Neural cell (in vitro differentiated cells): ENCODE results near the gene TXK. TPM values are rescaled to one million over a fixed set of nuclear protein-coding genes. Genes with fewer than 3 reads are reported as not detected.
"Not testable (repeated sequence)": the region's sequence is repeated elsewhere in the genome, so short reads cannot be mapped to it uniquely, and the experiment has no call there.

Experiments used
- H2AFZ ChIP-seq: fragments of 200-600, 300-800 bp; sonication (generic), shearing (Covaris generic); 2 replicates; pipeline ENCODE4 v1.6.0; 2014; ENCODE audit warnings: low read depth, mild to moderate bottlenecking, antibody characterized with exemption, low read length, moderate library complexity
- H3F3A ChIP-seq: fragments of 200-600 bp; shearing (Covaris generic); 2 replicates; pipeline ENCODE4 v1.6.1; 2016; ENCODE audit warnings: mild to moderate bottlenecking, moderate library complexity, mixed read lengths, antibody characterized with exemption, low read length; ENCODE audit not compliant: insufficient read depth, poor library complexity, severe bottlenecking
- H3K27ac ChIP-seq: fragments of 200-600, 300-800 bp; sonication (generic), shearing (Covaris generic); 2 replicates; pipeline ENCODE4 v1.5.1; 2014; ENCODE audit warnings: mild to moderate bottlenecking, low read length, moderate library complexity
- H3K27me3 ChIP-seq: fragments of 300-800, 200-600 bp; sonication (generic), shearing (Covaris generic); 2 replicates; pipeline ENCODE4 v1.6.0; 2014; ENCODE audit warnings: mild to moderate bottlenecking, low read depth, low read length, moderate library complexity; ENCODE audit not compliant: insufficient read depth
- H3K36me3 ChIP-seq: fragments of 300-800, 200-600 bp; sonication (generic), shearing (Covaris generic); 2 replicates; pipeline ENCODE4 v1.5.1; 2014; ENCODE audit warnings: mild to moderate bottlenecking, antibody characterized with exemption, low read length, moderate library complexity; ENCODE audit not compliant: insufficient read depth
- H3K4me2 ChIP-seq: fragments of 300-800, 200-600 bp; sonication (generic), shearing (Covaris generic); 2 replicates; pipeline ENCODE4 v1.6.0; 2014; ENCODE audit warnings: mild to moderate bottlenecking, low read length
- H3K4me3 ChIP-seq: fragments of 300-800, 200-600 bp; sonication (generic), shearing (Covaris generic); 2 replicates; pipeline ENCODE4 v1.5.1; 2014; ENCODE audit warnings: mild to moderate bottlenecking, low read length, moderate library complexity
- H3K79me2 ChIP-seq: fragments of 200-600 bp; shearing (Covaris generic); replicated peaks from 2 replicates; pipeline ENCODE4 v1.6.0; 2014; ENCODE audit warnings: mild to moderate bottlenecking, low read length, moderate library complexity; ENCODE audit not compliant: insufficient read depth
- H3K9ac ChIP-seq: fragments of 300-800, 200-600 bp; sonication (generic), shearing (Covaris generic); 2 replicates; pipeline ENCODE4 v1.6.1; 2016; ENCODE audit warnings: mild to moderate bottlenecking, low read length, mixed read lengths
- H3K9me2 ChIP-seq: fragments of 200-600 bp; shearing (Covaris generic); 2 replicates; pipeline ENCODE4 v1.6.1; 2016; ENCODE audit warnings: mild to moderate bottlenecking, low read length, mixed read lengths; ENCODE audit not compliant: insufficient read depth
- H3K9me3 ChIP-seq: fragments of 200-600, 300-800 bp; sonication (generic), shearing (Covaris generic); 2 replicates; pipeline ENCODE4 v1.6.1; 2016; ENCODE audit warnings: mild to moderate bottlenecking, mixed run types, low read length, moderate library complexity, mixed read lengths
- H4K20me1 ChIP-seq: fragments of 200-600 bp; shearing (Covaris generic); 2 replicates; pipeline ENCODE4 v1.6.1; 2016; ENCODE audit warnings: mild to moderate bottlenecking, mixed run types; ENCODE audit not compliant: insufficient read depth
- CTCF ChIP-seq: fragments of 450-650 bp; IDR thresholded peaks from 2 replicates; pipeline ENCODE4 v1.5.1; 2014; ENCODE audit warnings: antibody characterized with exemption, mild to moderate bottlenecking, moderate library complexity; ENCODE audit not compliant: poor library complexity, severe bottlenecking
- EP300 ChIP-seq: fragments of 450-650 bp; conservative IDR thresholded peaks from 2 replicates; pipeline ENCODE4 v1.6.1; 2014; ENCODE audit warnings: antibody characterized with exemption, mild to moderate bottlenecking, moderate library complexity; ENCODE audit not compliant: poor library complexity, severe bottlenecking
- EZH2 ChIP-seq: fragments of 200-600, 300-800 bp; shearing (Covaris generic), sonication (generic); IDR thresholded peaks from 2 replicates; pipeline ENCODE4 v1.6.1; 2014; ENCODE audit warnings: antibody characterized with exemption, low read length, borderline replicate concordance, mild to moderate bottlenecking; ENCODE audit not compliant: insufficient read depth, poor library complexity, severe bottlenecking
- MXI1 ChIP-seq: fragments of 450-650 bp; conservative IDR thresholded peaks from 2 replicates; pipeline ENCODE4 v1.6.1; 2014; ENCODE audit warnings: antibody characterized with exemption, mild to moderate bottlenecking; ENCODE audit not compliant: poor library complexity, severe bottlenecking
- POLR2AphosphoS5 ChIP-seq: IDR thresholded peaks from 2 replicates; pipeline ENCODE4 v1.6.1; 2012
- RAD21 ChIP-seq: fragments of 450-650 bp; conservative IDR thresholded peaks from 2 replicates; pipeline ENCODE4 v1.6.1; 2014; ENCODE audit warnings: antibody characterized with exemption, mild to moderate bottlenecking, moderate library complexity
- REST ChIP-seq: IDR thresholded peaks from 2 replicates; pipeline ENCODE4 v1.6.1; 2012; ENCODE audit warnings: borderline replicate concordance
- SMC3 ChIP-seq: fragments of 450-650 bp; conservative IDR thresholded peaks from 2 replicates; pipeline ENCODE4 v1.6.1; 2014; ENCODE audit warnings: antibody characterized with exemption, mild to moderate bottlenecking, moderate library complexity; ENCODE audit not compliant: poor library complexity
- TAF1 ChIP-seq: IDR thresholded peaks from 2 replicates; pipeline ENCODE4 v1.6.1; 2012; ENCODE audit warnings: low read depth
- polyA plus RNA-seq: library from polyadenylated mRNA; depleted of rRNA; stranded (reverse); fragments of >200 nt; gene quantifications from 2 replicates; pipeline ENCODE4 v1.2.3, GENCODE V29; 2014

The TXK gene
- polyA plus RNA-seq, 1 donor from 2014 or later = not detected

GRCh38 chr4:48167538-48168263 is 33.7 kb upstream of the TXK start:
- Histone ChIP-seq H3F3A (no peaks in the 10 kb centered on the region), H4K20me1 (no peaks in the 10 kb centered on the region), H2AFZ (no peak overlapping the region), H3K27me3 (no peaks in the 10 kb centered on the region), H3K9me3 (no peaks in the 10 kb centered on the region), H3K36me3 (no peaks in the 10 kb centered on the region), H3K9ac (no peak overlapping the region), H3K27ac (no peak overlapping the region), H3K4me3 (no peak overlapping the region), H3K79me2 (no peaks in the 10 kb centered on the region), H3K9me2 (no peaks in the 10 kb centered on the region), H3K4me2 (no peak overlapping the region)
- TF ChIP-seq EZH2 = no peak
- TF ChIP-seq RAD21 = no peak
- no peak for TF ChIP-seq CTCF
- TF ChIP-seq REST = no peak
- TF ChIP-seq MXI1 = no peak
- TF ChIP-seq TAF1 = no peak
- TF ChIP-seq POLR2AphosphoS5 = no peak
- TF ChIP-seq EP300 = no peak
- TF ChIP-seq SMC3 = no peak

GRCh38 chr4:48164561-48164960 is 30.5 kb upstream of the TXK start:
- H3K27me3 ChIP-seq, H3K4me3 ChIP-seq, H2AFZ ChIP-seq: not testable (repeated sequence)

GRCh38 chr4:48163746-48164145 is 29.7 kb upstream of the TXK start:
- no peak overlapping the region for H3K4me3 ChIP-seq
- no peaks in the 10 kb centered on the region for H3F3A ChIP-seq
- no peaks in the 10 kb centered on the region for H3K36me3 ChIP-seq
- H3K4me2 ChIP-seq = no peak overlapping the region
- no peaks in the 10 kb centered on the region for H4K20me1 ChIP-seq
- TF ChIP-seq TAF1 = no peak
- TF ChIP-seq CTCF = no peak
- TF ChIP-seq SMC3 = no peak
- no peak for TF ChIP-seq REST
- no peak for TF ChIP-seq POLR2AphosphoS5
- no peaks in the 10 kb centered on the region for H3K9me3 ChIP-seq
- no peak overlapping the region for H2AFZ ChIP-seq
- no peak overlapping the region for H3K27ac ChIP-seq
- H3K79me2 ChIP-seq = no peaks in the 10 kb centered on the region
- no peaks in the 10 kb centered on the region for H3K9me2 ChIP-seq
- H3K9ac ChIP-seq = no peak overlapping the region
- no peaks in the 10 kb centered on the region for H3K27me3 ChIP-seq

More at GRCh38 chr4:48164561-48164960, 30.5 kb upstream of the TXK start:
- not testable (repeated sequence) for H4K20me1 ChIP-seq, H3K27ac ChIP-seq, H3K79me2 ChIP-seq, H3F3A ChIP-seq, H3K4me2 ChIP-seq, H3K36me3 ChIP-seq, H3K9ac ChIP-seq, H3K9me2 ChIP-seq, H3K9me3 ChIP-seq
